Measurements from ENCODE around the gene GPATCH3.
A peak's percentile ranks its signal among the peaks of the same experiment; 100 is the strongest.
"Not testable (repeated sequence)": the region's sequence is repeated elsewhere in the genome, so short reads cannot be mapped to it uniquely, and the experiment has no call there.

The GPATCH3 gene

GRCh38 chr1:26887125-26887524 is 13.1 kb downstream of the GPATCH3 start:
- TF ChIP-seq CTCF (IDR thresholded peaks at IDR 0.05; ENCODE audit: insufficient read depth, low read length, poor library complexity, severe bottlenecking), result peak; percentile 57
- Histone ChIP-seq H3K36me3 (ENCODE audit: control insufficient read depth, insufficient read depth, low read length) (peaks cover 26% of the 10 kb centered on the region), H3K27me3 (replicated peaks; ENCODE audit: control insufficient read depth, insufficient read depth, low read length) (no peaks in the 10 kb centered on the region), H3K4me3 (replicated peaks; ENCODE audit: low read depth, low read length) (no peak overlapping the region)
- DNase-seq (ENCODE audit: extremely low read depth, insufficient read length), result no peak

- Histone ChIP-seq H3K4me3 (replicated peaks; ENCODE audit: low read depth, low read length) (no peak overlapping the region), H3K27me3 (replicated peaks; ENCODE audit: control insufficient read depth, insufficient read depth, low read length) (no peaks in the 10 kb centered on the region), H3K36me3 (ENCODE audit: control insufficient read depth, insufficient read depth, low read length) (peaks cover 31% of the 10 kb centered on the region)
- DNase-seq (ENCODE audit: extremely low read depth, insufficient read length), result no peak
- no peak for TF ChIP-seq CTCF (IDR thresholded peaks at IDR 0.05; ENCODE audit: insufficient read depth, low read length, poor library complexity, severe bottlenecking)
These were observed 17.4 kb downstream of the GPATCH3 start for GRCh38 chr1:26882696-26883463.

GRCh38 chr1:26881611-26882010 is 18.7 kb downstream of the GPATCH3 start:
- H3K27me3 ChIP-seq (replicated peaks; ENCODE audit: control insufficient read depth, insufficient read depth, low read length); H3K4me3 ChIP-seq (replicated peaks; ENCODE audit: low read depth, low read length); DNase-seq (ENCODE audit: extremely low read depth, insufficient read length): not testable (repeated sequence)
- peaks cover 32% of the 10 kb centered on the region for H3K36me3 ChIP-seq (ENCODE audit: control insufficient read depth, insufficient read depth, low read length)

GRCh38 chr1:26879793-26880192 is 20.5 kb downstream of the GPATCH3 start:
- no peak for TF ChIP-seq CTCF (IDR thresholded peaks at IDR 0.05; ENCODE audit: insufficient read depth, low read length, poor library complexity, severe bottlenecking)
- Histone ChIP-seq H3K4me3 (replicated peaks; ENCODE audit: low read depth, low read length) (no peak overlapping the region), H3K27me3 (replicated peaks; ENCODE audit: control insufficient read depth, insufficient read depth, low read length) (no peaks in the 10 kb centered on the region), H3K36me3 (ENCODE audit: control insufficient read depth, insufficient read depth, low read length) (peaks cover 25% of the 10 kb centered on the region)
- no peak for DNase-seq (ENCODE audit: extremely low read depth, insufficient read length)

GRCh38 chr1:26877326-26877725 is 22.9 kb downstream of the GPATCH3 start:
- no peak for DNase-seq (ENCODE audit: extremely low read depth, insufficient read length)
- no peak for TF ChIP-seq CTCF (IDR thresholded peaks at IDR 0.05; ENCODE audit: insufficient read depth, low read length, poor library complexity, severe bottlenecking)
- Histone ChIP-seq H3K27me3 (replicated peaks; ENCODE audit: control insufficient read depth, insufficient read depth, low read length) (no peaks in the 10 kb centered on the region), H3K4me3 (replicated peaks; ENCODE audit: low read depth, low read length) (no peak overlapping the region), H3K36me3 (ENCODE audit: control insufficient read depth, insufficient read depth, low read length) (peaks cover 18% of the 10 kb centered on the region)

- peaks cover 9% of the 10 kb centered on the region for H3K36me3 ChIP-seq (ENCODE audit: control insufficient read depth, insufficient read depth, low read length)
- no peak for DNase-seq (ENCODE audit: extremely low read depth, insufficient read length)
- no peak overlapping the region for H3K4me3 ChIP-seq (replicated peaks; ENCODE audit: low read depth, low read length)
- no peaks in the 10 kb centered on the region for H3K27me3 ChIP-seq (replicated peaks; ENCODE audit: control insufficient read depth, insufficient read depth, low read length)
- no peak for TF ChIP-seq CTCF (IDR thresholded peaks at IDR 0.05; ENCODE audit: insufficient read depth, low read length, poor library complexity, severe bottlenecking)
These were observed 25.4 kb downstream of the GPATCH3 start for GRCh38 chr1:26874896-26875295.

GRCh38 chr1:26873097-26873496 is 27.2 kb downstream of the GPATCH3 start:
- H3K36me3 ChIP-seq (ENCODE audit: control insufficient read depth, insufficient read depth, low read length); H3K4me3 ChIP-seq (replicated peaks; ENCODE audit: low read depth, low read length); H3K27me3 ChIP-seq (replicated peaks; ENCODE audit: control insufficient read depth, insufficient read depth, low read length); DNase-seq (ENCODE audit: extremely low read depth, insufficient read length): not testable (repeated sequence)

All from GM06990 (cell line).